T-cell (primary cell): ENCODE measurements around the gene OR2S2. TPM values are rescaled to one million over a fixed set of nuclear protein-coding genes. Genes with fewer than 3 reads are reported as not detected.
"Not testable (repeated sequence)": the region's sequence is repeated elsewhere in the genome, so short reads cannot be mapped to it uniquely, and the experiment has no call there.

Experiments used
- ATAC-seq, 4 experiments: fragments of 200-7000 bp in 3 of 4; fragments of 150-1000 bp in 1 of 4; cut with Tn5 transposase; replicated peaks in 1 of 4; 1 replicate in 3 of 4; 2 replicates in 1 of 4; pipeline ENCODE4 v1.10.0; 2021; ENCODE audit warnings: moderate library complexity in 3 of 4, mild to moderate bottlenecking in 2 of 4, moderate number of reproducible peaks in 1 of 4
- CTCF ChIA-PET, 2 donors: fragments of 300-600 bp; sonication (Branson Sonifier 250); formaldehyde crosslinking; loops; one replicate each; lab custom pipeline; 2022; ENCODE audit warnings: antibody characterized with exemption in 2 of 2; lab: Charles Lee
- POLR2A ChIA-PET, 2 donors: fragments of 300-600 bp; sonication (Branson Sonifier 250); formaldehyde crosslinking; loops; one replicate each; lab custom pipeline; 2022; ENCODE audit warnings: antibody characterized with exemption in 2 of 2; lab: Charles Lee
- DNase-seq, 35 experiments: peaks; one replicate each; pipeline versions ENCODE4 v3.0.0 to v3.0.0-alpha.2; 2013 to 2023
- H3K27ac ChIP-seq: one replicate; pipeline ENCODE4 v1.5.1; 2013; ENCODE audit warnings: low read length
- H3K27me3 ChIP-seq, 2 experiments: replicated peaks in 1 of 2; 1 replicate in 1 of 2; 2 replicates in 1 of 2; pipeline versions ENCODE4 v1.6.1 to v1.7.0; 2013; ENCODE audit warnings: low read length in 1 of 2, mixed read lengths in 1 of 2; ENCODE audit not compliant: control insufficient read depth in 2 of 2, insufficient read depth in 2 of 2; ENCODE audit errors: extremely low read depth in 1 of 2
- H3K36me3 ChIP-seq, 2 donors: 1 replicate in 1 of 2; 2 replicates in 1 of 2; pipeline versions ENCODE4 v1.6.1 to v1.7.0; 2013; ENCODE audit warnings: low read length in 1 of 2; ENCODE audit not compliant: control insufficient read depth in 2 of 2, insufficient read depth in 1 of 2; ENCODE audit errors: extremely low read depth in 1 of 2
- H3K4me1 ChIP-seq, 2 experiments: 1 replicate in 1 of 2; 2 replicates in 1 of 2; pipeline versions ENCODE4 v1.6.1 to v1.7.0; 2013; ENCODE audit warnings: low read length in 2 of 2, mixed read lengths in 1 of 2; ENCODE audit not compliant: insufficient read depth in 2 of 2, control insufficient read depth in 1 of 2; ENCODE audit errors: extremely low read depth in 1 of 2
- H3K4me3 ChIP-seq, 2 donors: 1 replicate in 1 of 2; 2 replicates in 1 of 2; pipeline versions ENCODE4 v1.5.1 to v1.7.0; 2013; ENCODE audit warnings: mild to moderate bottlenecking in 2 of 2, low read length in 1 of 2, moderate library complexity in 1 of 2; ENCODE audit not compliant: control insufficient read depth in 1 of 2; ENCODE audit errors: extremely low read depth in 1 of 2
- H3K9me3 ChIP-seq: 2 replicates; pipeline ENCODE4 v1.7.0; 2013
- H3K27ac Mint-ChIP-seq, 2 donors: one replicate each; pipeline ENCODE4 v1.8.0; 2020 to 2021; ENCODE audit warnings: mild to moderate bottlenecking in 2 of 2, mixed read lengths in 2 of 2
- H3K27me3 Mint-ChIP-seq, 2 donors: one replicate each; pipeline ENCODE4 v1.8.0; 2021 to 2022; ENCODE audit warnings: mixed read lengths in 2 of 2
- H3K36me3 Mint-ChIP-seq: one replicate; pipeline ENCODE4 v1.8.0; 2021; ENCODE audit warnings: mixed read lengths
- H3K4me1 Mint-ChIP-seq, 3 donors: one replicate each; pipeline ENCODE4 v1.8.0; 2020 to 2022; ENCODE audit warnings: mixed read lengths in 3 of 3, mild to moderate bottlenecking in 1 of 3
- H3K4me3 Mint-ChIP-seq, 3 donors: one replicate each; pipeline ENCODE4 v1.8.0; 2020 to 2022; ENCODE audit warnings: mild to moderate bottlenecking in 3 of 3, mixed read lengths in 3 of 3, moderate library complexity in 3 of 3
- H3K9me3 Mint-ChIP-seq, 3 donors: one replicate each; pipeline ENCODE4 v1.8.0; 2020 to 2022; ENCODE audit warnings: mixed read lengths in 3 of 3
- WGBS: methylation state at CpG from one replicate; pipeline ENCODE4 v1.1.5; 2013; ENCODE audit warnings: missing lambda C conversion rate; ENCODE audit not compliant: insufficient coverage; 5-methylcytosine and 5-hydroxymethylcytosine counted together
- total RNA-seq, 35 experiments: library from RNA in 6 of 35; stranded (reverse) in 6 of 35; fragments of 120-200 nt in 1 of 35; gene quantifications; one replicate each; pipeline versions ENCODE4 v1.2.1 to v1.2.4 and lab custom pipeline; 2013 to 2026

The OR2S2 gene
- total RNA-seq, 5 donors from 2014 or later (not counting 1 experiment from before 2014, with no cell fraction given), result not detected

GRCh38 chr9:35934069-35934468 is 23.9 kb downstream of the OR2S2 start:
- H3K9me3 Mint-ChIP-seq, H3K27me3 ChIP-seq, H3K4me3 Mint-ChIP-seq, H3K27ac Mint-ChIP-seq, H3K9me3 ChIP-seq, DNase-seq, POLR2A ChIA-PET, H3K36me3 Mint-ChIP-seq, H3K27me3 Mint-ChIP-seq, H3K4me3 ChIP-seq, H3K27ac ChIP-seq, H3K36me3 ChIP-seq, ATAC-seq: not testable (repeated sequence)
- H3K4me1 ChIP-seq, result peaks cover 16 to 23% of the 10 kb centered on the region in 2 experiments
- 87% methylated on average over 3 of the region's 6 CpGs for WGBS
- CTCF ChIA-PET, result interaction anchor here in 1 of 2 donors (0.6 kb wide), 1 partner anchor 11 kb away, joined by 3 read pairs; no protein-coding TSS in a partner anchor
- H3K4me1 Mint-ChIP-seq, result peaks cover 31 to 38% (median 34%) of the 10 kb centered on the region in 3 donors

GRCh38 chr9:35933550-35934067 is 24.3 kb downstream of the OR2S2 start:
- peaks cover 0 to 7% (median 4%) of the 10 kb centered on the region in 3 donors for H3K9me3 Mint-ChIP-seq
- no peaks in the 10 kb centered on the region for H3K36me3 Mint-ChIP-seq
- H3K4me1 Mint-ChIP-seq, result peaks cover 26 to 33% (median 29%) of the 10 kb centered on the region in 3 donors
- H3K27ac Mint-ChIP-seq, result peak overlapping the region in 1 of 2 donors; percentile 9
- no peak overlapping the region for H3K4me3 Mint-ChIP-seq
- ChIA-PET CTCF (no interaction called here), POLR2A (no interaction called here)
- DNase-seq (no peak), ATAC-seq (no peak)
- 70% methylated on average over 2 of the region's 4 CpGs for WGBS
- no peak overlapping the region for H3K27ac ChIP-seq
- no peaks in the 10 kb centered on the region for H3K9me3 ChIP-seq
- peaks cover 11 to 19% of the 10 kb centered on the region in 2 experiments for H3K4me1 ChIP-seq
- no peaks in the 10 kb centered on the region for H3K27me3 Mint-ChIP-seq
- H3K27me3 ChIP-seq, result no peaks in the 10 kb centered on the region
- H3K4me3 ChIP-seq, result no peak overlapping the region
- H3K36me3 ChIP-seq, result no peaks in the 10 kb centered on the region

GRCh38 chr9:35932735-35933134 is 25.2 kb downstream of the OR2S2 start:
- Mint-ChIP-seq H3K9me3 (peaks cover 0 to 7% (median 4%) of the 10 kb centered on the region in 3 donors), H3K4me1 (peaks cover 19 to 24% (median 22%) of the 10 kb centered on the region in 3 donors), H3K27me3 (no peaks in the 10 kb centered on the region), H3K4me3 (no peak overlapping the region), H3K27ac (no peak overlapping the region), H3K36me3 (no peaks in the 10 kb centered on the region)
- Histone ChIP-seq H3K27ac (no peak overlapping the region), H3K4me3 (no peak overlapping the region), H3K9me3 (no peaks in the 10 kb centered on the region), H3K36me3 (no peaks in the 10 kb centered on the region), H3K27me3 (no peaks in the 10 kb centered on the region), H3K4me1 (peaks cover 4 to 10% of the 10 kb centered on the region in 2 experiments)
- ATAC-seq (peak in 2 of 4 experiments; percentile 43 to 84), DNase-seq (peak in 4 of 35 experiments; percentile 16 to 31 (median 20))
- 14% methylated on average over 1 of the region's 3 CpGs for WGBS
- ChIA-PET CTCF (interaction anchor here (0.7 to 1.0 kb wide), 2 partner anchors 28 to 109 kb away, joined by 4 to 6 read pairs; no protein-coding TSS in a partner anchor), POLR2A (interaction anchor here in 1 of 2 donors (0.6 kb wide), 1 partner anchor 243 kb away, joined by 4 read pairs; no protein-coding TSS in a partner anchor)

GRCh38 chr9:35930989-35931388 is 27.0 kb downstream of the OR2S2 start:
- H3K4me1 Mint-ChIP-seq, result peaks cover 12 to 14% (median 13%) of the 10 kb centered on the region in 3 donors
- peaks cover 0 to 4% of the 10 kb centered on the region in 2 donors for H3K27me3 Mint-ChIP-seq
- ChIA-PET CTCF (no interaction called here), POLR2A (interaction anchor here in 1 of 2 donors (0.5 kb wide), 1 partner anchor 265 kb away, joined by 3 read pairs; no protein-coding TSS in a partner anchor)
- Histone ChIP-seq H3K36me3 (no peaks in the 10 kb centered on the region), H3K4me3 (no peak overlapping the region), H3K27me3 (no peaks in the 10 kb centered on the region), H3K4me1 (peaks cover 0 to 4% of the 10 kb centered on the region in 2 experiments), H3K27ac (no peak overlapping the region), H3K9me3 (no peaks in the 10 kb centered on the region)
- ATAC-seq (no peak), DNase-seq (no peak)
- H3K27ac Mint-ChIP-seq, result no peak overlapping the region
- no peak overlapping the region for H3K4me3 Mint-ChIP-seq
- WGBS, result 92% methylated on average over 2 of the region's 3 CpGs
- H3K36me3 Mint-ChIP-seq, result no peaks in the 10 kb centered on the region
- H3K9me3 Mint-ChIP-seq, result no peaks in the 10 kb centered on the region

GRCh38 chr9:35930521-35930920 is 27.4 kb downstream of the OR2S2 start:
- no peaks in the 10 kb centered on the region for H3K9me3 Mint-ChIP-seq
- H3K27me3 ChIP-seq, result no peaks in the 10 kb centered on the region
- CTCF ChIA-PET, result no interaction called here
- no peaks in the 10 kb centered on the region for H3K36me3 ChIP-seq
- H3K27ac ChIP-seq, result no peak overlapping the region
- H3K4me3 Mint-ChIP-seq, result no peak overlapping the region
- H3K4me1 ChIP-seq, result peaks cover 0 to 4% of the 10 kb centered on the region in 2 experiments
- POLR2A ChIA-PET, result interaction anchor here in 1 of 2 donors (0.5 kb wide), 1 partner anchor 265 kb away, joined by 3 read pairs; no protein-coding TSS in a partner anchor
- no peak overlapping the region for H3K4me3 ChIP-seq
- no peaks in the 10 kb centered on the region for H3K36me3 Mint-ChIP-seq
- H3K27ac Mint-ChIP-seq, result no peak overlapping the region
- H3K27me3 Mint-ChIP-seq, result peaks cover 0 to 4% of the 10 kb centered on the region in 2 donors
- no peaks in the 10 kb centered on the region for H3K9me3 ChIP-seq
- ATAC-seq (no peak), DNase-seq (no peak)
- H3K4me1 Mint-ChIP-seq, result peaks cover 12 to 14% (median 13%) of the 10 kb centered on the region in 3 donors

GRCh38 chr9:35929453-35929718 is 28.6 kb downstream of the OR2S2 start:
- H3K9me3 Mint-ChIP-seq, result no peaks in the 10 kb centered on the region
- H3K4me3 Mint-ChIP-seq, result no peak overlapping the region
- Histone ChIP-seq H3K4me3 (no peak overlapping the region), H3K9me3 (no peaks in the 10 kb centered on the region), H3K4me1 (peaks cover 0 to 4% of the 10 kb centered on the region in 2 experiments), H3K27me3 (peaks cover 0 to 3% of the 10 kb centered on the region in 2 experiments), H3K36me3 (no peaks in the 10 kb centered on the region), H3K27ac (no peak overlapping the region)
- ATAC-seq, result no peak
- ChIA-PET CTCF (no interaction called here), POLR2A (no interaction called here)
- no peak overlapping the region for H3K27ac Mint-ChIP-seq
- peaks cover 0 to 4% of the 10 kb centered on the region in 2 donors for H3K27me3 Mint-ChIP-seq
- 20% methylated on average over 1 of the region's 6 CpGs for WGBS
- no peak for DNase-seq
- peaks cover 12 to 14% (median 13%) of the 10 kb centered on the region in 3 donors for H3K4me1 Mint-ChIP-seq
- no peaks in the 10 kb centered on the region for H3K36me3 Mint-ChIP-seq
